NCI-H146 treated with DMSO at 0.1 percent for 48 hours (cell line): ENCODE results near the gene MED13.
"Not testable (repeated sequence)": the region's sequence is repeated elsewhere in the genome, so short reads cannot be mapped to it uniquely, and the experiment has no call there.

Experiments
- DNase-seq: peaks from one replicate; lab custom pipeline; 2025; ENCODE audit not compliant: unreplicated experiment; lab: John Stamatoyannopoulos, UW

The MED13 gene

GRCh38 chr17:62089334-62089733 is 24.3 kb upstream of the MED13 start:
- DNase-seq, result no peak

- DNase-seq, result no peak
Measured at GRCh38 chr17:62086737-62087136, 21.7 kb upstream of the MED13 start.

- no peak for DNase-seq
Measured at GRCh38 chr17:62085511-62086408, 20.7 kb upstream of the MED13 start.

- no peak for DNase-seq
Measured at GRCh38 chr17:62084585-62084984, 19.5 kb upstream of the MED13 start.

- no peak for DNase-seq
Measured at GRCh38 chr17:62083651-62084050, 18.6 kb upstream of the MED13 start.

GRCh38 chr17:62080647-62081046 is 15.6 kb upstream of the MED13 start:
- no peak for DNase-seq

GRCh38 chr17:62078009-62078408 is 12.9 kb upstream of the MED13 start:
- no peak for DNase-seq

- no peak for DNase-seq
Measured at GRCh38 chr17:62076864-62077788, 12.0 kb upstream of the MED13 start.

- DNase-seq, result no peak
Measured at GRCh38 chr17:62075308-62075815, 10.3 kb upstream of the MED13 start.

- no peak for DNase-seq
Measured at GRCh38 chr17:62073993-62074392, 8.9 kb upstream of the MED13 start.

GRCh38 chr17:62072855-62073254 is 7.8 kb upstream of the MED13 start:
- DNase-seq, result not testable (repeated sequence)

- no peak for DNase-seq
Measured at GRCh38 chr17:62070900-62071299, 5.8 kb upstream of the MED13 start.

- no peak for DNase-seq
Measured at GRCh38 chr17:62067165-62068145, 2.4 kb upstream of the MED13 start.

- DNase-seq, result peak; percentile 90
Measured at GRCh38 chr17:62065611-62066468, 762 bp upstream of the MED13 start.

- no peak for DNase-seq
Measured at GRCh38 chr17:62064029-62064790, 868 bp downstream of the MED13 start.

- DNase-seq, result no peak
Measured at GRCh38 chr17:62062944-62063343, 2.1 kb downstream of the MED13 start.

- DNase-seq, result no peak
Measured at GRCh38 chr17:62062302-62062701, 2.8 kb downstream of the MED13 start.

- no peak for DNase-seq
Measured at GRCh38 chr17:62059414-62059813, 5.7 kb downstream of the MED13 start.

GRCh38 chr17:62058611-62059010 is 6.5 kb downstream of the MED13 start:
- DNase-seq, result no peak
